ENCODE results near the gene SPATA3. TPM values are rescaled to one million over a fixed set of nuclear protein-coding genes. Genes with fewer than 3 reads are reported as not detected.
A peak's percentile ranks its signal among the peaks of the same experiment; 100 is the strongest.
"Not testable (repeated sequence)": the region's sequence is repeated elsewhere in the genome, so short reads cannot be mapped to it uniquely, and the experiment has no call there.

The SPATA3 gene
- total RNA-seq, 2 experiments from 2014 or later: not detected

DNA sequence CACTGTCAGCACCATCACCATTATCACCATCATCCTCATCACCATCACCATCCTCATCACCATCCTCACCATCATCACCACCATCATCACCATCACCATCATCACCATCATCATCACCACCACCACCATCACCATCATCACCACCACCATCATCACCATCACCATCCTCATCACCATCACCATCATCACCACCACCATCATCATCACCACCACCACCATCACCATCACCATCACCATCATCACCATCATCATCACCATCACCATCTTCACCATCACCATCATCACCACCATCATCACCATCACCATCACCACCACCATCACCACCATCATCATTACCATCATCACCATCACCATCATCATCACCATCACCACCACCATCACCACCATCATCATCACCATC is 9.0 kb downstream of the SPATA3 start:
- H3K4me1 Mint-ChIP-seq; ATAC-seq (ENCODE audit: low read depth); H3K4me3 Mint-ChIP-seq; POLR2A ChIA-PET; DNase-seq; H3K36me3 Mint-ChIP-seq; H3K9me3 Mint-ChIP-seq: not testable (repeated sequence)
- peaks cover 30% of the 10 kb centered on the region for H3K27me3 Mint-ChIP-seq
- H3K27ac Mint-ChIP-seq: peak overlapping the region; percentile 15

DNA sequence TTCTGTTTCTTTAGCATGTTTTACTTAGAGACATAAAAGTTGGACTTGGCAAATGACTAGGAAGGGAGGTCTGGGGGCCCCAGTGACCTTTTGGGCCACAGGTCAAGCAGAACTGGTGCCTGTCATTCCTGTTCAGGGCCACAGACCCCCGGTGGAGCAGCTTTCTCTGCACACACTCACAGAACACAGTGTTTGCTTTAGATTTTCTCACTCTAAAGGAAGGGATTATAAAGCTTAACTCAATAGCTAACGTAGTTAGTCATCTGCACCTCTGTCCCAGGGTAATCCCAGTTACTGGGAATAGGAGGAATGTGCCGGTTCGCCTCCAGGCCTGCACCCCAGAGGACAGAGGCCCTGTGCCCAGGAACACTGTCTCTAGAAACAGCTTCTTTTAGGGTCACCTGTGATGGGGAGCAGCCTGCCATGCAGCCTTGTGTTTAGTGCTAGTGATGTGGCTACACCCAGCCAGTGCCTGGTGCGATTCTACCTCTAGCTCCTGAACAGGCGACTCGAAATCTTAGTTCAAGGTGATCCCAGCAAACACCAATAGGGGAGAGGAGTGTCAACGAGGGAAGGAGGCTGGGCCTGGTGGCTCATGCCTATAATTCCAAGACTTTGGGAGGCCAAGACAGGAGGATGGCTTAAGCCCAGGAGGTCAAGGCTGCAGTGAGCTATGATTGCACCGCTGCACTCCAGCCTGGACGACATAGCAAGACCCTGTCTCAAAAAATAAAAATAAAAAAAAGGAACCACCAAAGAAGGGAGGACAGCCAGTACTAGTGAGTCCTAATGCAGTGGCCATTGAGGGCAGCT is 11.6 kb downstream of the SPATA3 start:
- Mint-ChIP-seq H3K27me3 (peaks cover 17% of the 10 kb centered on the region), H3K9me3 (peaks cover 9% of the 10 kb centered on the region)

DNA sequence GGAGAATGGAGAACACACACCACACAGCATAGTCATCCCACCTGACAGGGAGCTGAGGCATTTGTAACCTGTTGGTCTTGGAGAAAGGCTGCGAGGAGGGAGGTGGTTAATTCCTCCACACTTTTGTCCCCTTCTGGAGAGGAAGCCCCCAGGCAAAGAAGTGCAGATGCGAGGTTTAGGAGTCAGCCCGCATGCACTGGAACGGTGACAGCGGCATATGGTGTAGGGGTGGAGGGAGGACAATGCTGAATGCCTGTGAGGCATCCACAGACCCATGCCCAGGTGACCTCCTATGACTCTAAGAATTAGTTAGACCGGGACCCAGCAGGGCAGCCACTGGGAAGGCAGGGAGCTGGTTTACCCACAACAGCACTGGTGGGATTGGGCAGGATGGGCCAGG is 12.2 kb downstream of the SPATA3 start:
- no peak for ATAC-seq (ENCODE audit: low read depth)
- Mint-ChIP-seq H3K27me3 (peaks cover 17% of the 10 kb centered on the region), H3K4me1 (peaks cover 2% of the 10 kb centered on the region), H3K27ac (no peak overlapping the region), H3K36me3 (peaks cover 8% of the 10 kb centered on the region), H3K4me3 (no peak overlapping the region), H3K9me3 (peaks cover 9% of the 10 kb centered on the region)
- POLR2A ChIA-PET: no interaction called here
- DNase-seq: no peak

More for the DNA sequence above, 11.6 kb downstream of the SPATA3 start:
- ATAC-seq (ENCODE audit: low read depth) (no peak), DNase-seq (no peak)
- H3K36me3 Mint-ChIP-seq: peaks cover 8% of the 10 kb centered on the region
- POLR2A ChIA-PET: no interaction called here
- no peak overlapping the region for H3K27ac Mint-ChIP-seq
- peaks cover 2% of the 10 kb centered on the region for H3K4me1 Mint-ChIP-seq
- H3K4me3 Mint-ChIP-seq: no peak overlapping the region

DNA sequence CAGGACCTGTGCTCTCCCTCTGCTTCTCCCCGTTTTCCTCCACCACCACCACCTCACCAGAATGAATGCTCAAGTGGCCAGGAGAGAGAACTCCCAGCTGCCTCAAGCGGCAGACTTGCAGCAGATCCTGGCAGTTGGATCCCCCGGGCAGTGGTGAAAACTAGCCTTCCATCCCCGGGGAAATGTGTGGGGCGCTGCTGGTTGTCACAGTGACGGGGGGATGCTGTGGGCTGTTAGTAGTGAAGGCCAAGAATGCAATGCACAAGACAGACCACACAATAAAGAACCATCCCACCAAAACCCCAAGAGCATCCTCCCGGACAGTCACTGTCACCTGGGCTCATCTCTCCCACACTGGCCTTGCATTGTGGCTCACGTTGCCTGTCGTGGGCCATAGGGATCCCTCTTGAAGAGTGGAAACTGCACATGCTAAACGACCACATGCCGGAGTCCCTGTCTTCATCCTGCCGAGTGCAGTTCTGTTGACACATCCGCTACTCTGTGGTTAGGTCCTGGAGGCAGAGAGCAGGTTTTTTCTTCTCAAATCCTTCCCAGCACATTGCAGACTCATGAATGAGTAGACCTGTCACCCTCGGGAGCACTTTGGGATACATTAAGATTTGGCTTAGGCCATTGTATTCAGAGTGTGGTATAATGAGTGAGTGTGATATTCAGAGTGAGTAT is 13.5 kb downstream of the SPATA3 start:
- POLR2A ChIA-PET: no interaction called here
- Mint-ChIP-seq H3K36me3 (peaks cover 8% of the 10 kb centered on the region), H3K27me3 (peaks cover 14% of the 10 kb centered on the region), H3K4me3 (no peak overlapping the region), H3K9me3 (peaks cover 9% of the 10 kb centered on the region), H3K4me1 (peaks cover 2% of the 10 kb centered on the region), H3K27ac (no peak overlapping the region)
- DNase-seq (no peak), ATAC-seq (ENCODE audit: low read depth) (no peak)

DNA sequence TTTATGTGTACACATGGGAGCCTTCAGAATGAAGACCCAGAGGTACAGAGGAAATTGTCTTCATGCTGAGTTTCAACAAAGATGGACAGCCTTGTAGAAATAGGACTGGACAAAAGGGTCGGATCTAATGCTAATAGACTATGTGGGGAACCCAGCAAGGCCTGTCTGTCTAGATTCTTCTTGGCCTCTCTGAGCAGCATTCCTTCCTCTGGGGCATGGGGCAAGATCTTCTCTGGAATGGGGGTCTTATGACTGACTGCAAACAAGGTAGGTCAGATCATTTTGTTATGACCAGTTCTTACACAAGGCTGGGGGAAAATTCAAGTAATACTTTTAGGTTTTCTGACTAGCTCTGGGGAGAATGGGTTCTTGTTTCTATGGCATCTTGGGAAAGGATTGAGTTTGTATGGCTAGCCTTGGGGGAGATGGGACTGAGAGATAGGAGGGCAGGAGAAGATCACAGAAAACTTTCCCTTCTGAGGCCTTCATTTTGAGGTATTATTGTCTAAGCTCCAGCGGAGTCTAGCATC is 14.3 kb downstream of the SPATA3 start:
- peaks cover 3% of the 10 kb centered on the region for H3K9me3 Mint-ChIP-seq
- no peak overlapping the region for H3K27ac Mint-ChIP-seq
- ATAC-seq (ENCODE audit: low read depth): no peak
- no peak for DNase-seq
- POLR2A ChIA-PET: no interaction called here
- H3K4me1 Mint-ChIP-seq: peaks cover 2% of the 10 kb centered on the region
- no peak overlapping the region for H3K4me3 Mint-ChIP-seq
- peaks cover 14% of the 10 kb centered on the region for H3K27me3 Mint-ChIP-seq
- H3K36me3 Mint-ChIP-seq: peaks cover 4% of the 10 kb centered on the region

DNA sequence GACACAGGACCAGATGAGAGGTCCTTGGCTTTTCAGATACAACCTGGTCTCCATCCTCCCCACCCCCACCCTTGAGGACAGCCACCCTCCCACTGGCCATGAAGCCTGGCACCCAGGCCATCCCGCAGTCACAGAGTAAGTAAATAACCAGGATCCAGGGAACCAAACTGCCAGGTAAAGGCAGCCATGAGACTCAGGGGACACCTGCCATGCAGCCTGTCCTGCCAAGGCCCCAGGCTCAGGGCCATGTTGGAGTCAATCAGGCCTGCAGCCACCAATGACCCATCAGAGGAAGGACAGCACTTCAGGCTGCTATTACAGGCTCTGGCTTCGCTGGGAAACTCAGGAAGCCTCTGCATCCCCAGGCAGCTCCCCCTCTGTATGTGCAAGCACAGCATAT is 15.6 kb downstream of the SPATA3 start:
- POLR2A ChIA-PET: interaction anchor here (0.7 kb wide), 1 partner anchor 274 kb away, joined by 4 read pairs; no protein-coding TSS in a partner anchor
- ATAC-seq (ENCODE audit: low read depth) (no peak), DNase-seq (no peak)
- Mint-ChIP-seq H3K27ac (no peak overlapping the region), H3K4me1 (no peaks in the 10 kb centered on the region), H3K4me3 (no peak overlapping the region), H3K27me3 (peaks cover 18% of the 10 kb centered on the region), H3K9me3 (no peaks in the 10 kb centered on the region), H3K36me3 (no peaks in the 10 kb centered on the region)

DNA sequence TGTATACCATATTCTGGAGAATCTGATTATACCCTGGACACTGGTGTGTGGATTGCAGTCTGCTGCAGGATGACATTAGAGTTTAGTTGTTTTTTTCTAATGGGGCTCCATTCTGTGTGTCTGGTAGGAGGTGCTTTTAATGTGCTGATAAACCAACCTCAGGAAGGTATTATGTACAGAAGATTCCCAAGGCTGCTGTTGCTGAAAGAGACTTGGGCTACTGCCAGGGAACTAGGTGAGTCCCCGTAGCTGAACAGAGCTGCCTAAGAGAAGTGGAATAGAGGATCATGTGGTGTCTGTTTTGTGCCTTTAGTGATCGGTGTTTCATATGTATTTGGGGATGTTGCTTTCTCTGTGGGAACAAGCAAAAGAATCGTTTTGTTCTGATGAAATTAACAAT is 16.5 kb downstream of the SPATA3 start:
- POLR2A ChIA-PET: no interaction called here
- H3K27me3 Mint-ChIP-seq: peaks cover 25% of the 10 kb centered on the region
- no peak overlapping the region for H3K4me3 Mint-ChIP-seq
- ATAC-seq (ENCODE audit: low read depth) (no peak), DNase-seq (no peak)
- H3K9me3 Mint-ChIP-seq: no peaks in the 10 kb centered on the region
- H3K36me3 Mint-ChIP-seq: no peaks in the 10 kb centered on the region
- no peaks in the 10 kb centered on the region for H3K4me1 Mint-ChIP-seq
- no peak overlapping the region for H3K27ac Mint-ChIP-seq

DNA sequence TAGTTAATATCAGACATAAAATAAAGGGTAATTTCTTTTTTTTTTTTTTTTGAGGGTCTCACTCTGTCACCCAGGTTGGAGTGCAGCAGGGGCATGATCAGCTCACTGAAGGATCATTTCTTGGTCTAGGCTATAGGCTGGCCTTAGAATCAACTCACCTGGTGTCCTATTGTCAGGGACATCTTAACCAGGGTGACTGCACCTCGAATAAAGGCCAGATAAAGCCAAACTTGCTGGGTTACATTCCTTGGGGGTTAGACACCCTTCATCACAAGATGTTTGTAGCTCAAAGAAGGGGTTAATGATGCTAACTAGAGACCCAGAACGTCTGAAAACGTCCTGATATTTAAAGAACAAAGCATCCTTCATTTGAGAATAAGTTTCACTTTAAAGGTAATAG is 17.9 kb downstream of the SPATA3 start:
- Mint-ChIP-seq H3K36me3 (no peaks in the 10 kb centered on the region), H3K4me3 (no peak overlapping the region), H3K27me3 (peaks cover 26% of the 10 kb centered on the region), H3K9me3 (no peaks in the 10 kb centered on the region), H3K27ac (no peak overlapping the region), H3K4me1 (no peaks in the 10 kb centered on the region)
- no peak for DNase-seq
- POLR2A ChIA-PET: interaction anchor here (0.7 kb wide), 1 partner anchor 92 kb away, joined by 4 read pairs; no protein-coding TSS in a partner anchor
- ATAC-seq (ENCODE audit: low read depth): no peak

DNA sequence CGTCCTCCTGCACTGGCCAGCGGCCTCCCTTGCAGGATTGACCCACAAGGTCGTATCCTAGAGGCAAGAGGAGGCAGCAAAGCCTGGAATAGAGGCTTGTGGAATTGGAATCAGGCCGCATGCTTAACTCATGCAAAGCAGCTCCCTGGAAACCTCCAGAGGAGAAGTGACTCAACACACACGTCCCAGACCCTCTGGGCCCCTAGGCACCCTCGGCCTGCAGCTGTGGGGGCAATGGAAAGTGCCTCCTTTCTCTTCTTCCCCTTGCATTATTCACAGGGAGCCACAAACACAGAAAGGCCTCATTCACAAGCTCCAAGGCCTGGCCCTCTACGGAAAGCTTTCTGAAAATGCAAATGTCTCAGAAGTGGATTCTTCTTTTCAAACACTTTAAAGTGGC is 19.6 kb downstream of the SPATA3 start:
- H3K27me3 Mint-ChIP-seq: peaks cover 26% of the 10 kb centered on the region
- no peak for ATAC-seq (ENCODE audit: low read depth)
- POLR2A ChIA-PET: no interaction called here
- DNase-seq: no peak
- H3K27ac Mint-ChIP-seq: no peak overlapping the region
- no peaks in the 10 kb centered on the region for H3K4me1 Mint-ChIP-seq
- no peaks in the 10 kb centered on the region for H3K36me3 Mint-ChIP-seq
- H3K4me3 Mint-ChIP-seq: no peak overlapping the region
- H3K9me3 Mint-ChIP-seq: no peaks in the 10 kb centered on the region

DNA sequence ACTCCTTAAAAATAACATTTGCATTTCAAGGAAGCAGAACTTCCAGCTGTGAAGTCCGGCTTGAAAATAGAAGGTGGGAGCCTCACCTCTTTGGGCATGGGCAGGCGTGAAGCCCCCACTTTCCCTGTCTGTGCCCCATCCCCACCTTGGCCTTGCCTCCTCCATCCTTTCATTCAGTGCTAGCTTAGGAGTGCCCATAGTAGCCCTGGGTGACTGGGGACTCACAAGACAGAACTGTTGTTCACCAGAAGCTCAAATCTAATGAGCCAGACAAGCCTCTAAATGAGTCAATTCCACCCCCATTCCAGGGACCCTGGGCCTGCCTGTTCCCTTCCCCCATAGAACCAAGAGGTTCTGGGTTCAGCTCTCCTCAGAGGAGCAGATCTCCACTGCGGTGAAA is 20.0 kb downstream of the SPATA3 start:
- no peaks in the 10 kb centered on the region for H3K4me1 Mint-ChIP-seq
- no peak for ATAC-seq (ENCODE audit: low read depth)
- H3K9me3 Mint-ChIP-seq: no peaks in the 10 kb centered on the region
- no peak overlapping the region for H3K27ac Mint-ChIP-seq
- H3K36me3 Mint-ChIP-seq: no peaks in the 10 kb centered on the region
- peaks cover 29% of the 10 kb centered on the region for H3K27me3 Mint-ChIP-seq
- H3K4me3 Mint-ChIP-seq: no peak overlapping the region
- DNase-seq: no peak
- POLR2A ChIA-PET: no interaction called here

DNA sequence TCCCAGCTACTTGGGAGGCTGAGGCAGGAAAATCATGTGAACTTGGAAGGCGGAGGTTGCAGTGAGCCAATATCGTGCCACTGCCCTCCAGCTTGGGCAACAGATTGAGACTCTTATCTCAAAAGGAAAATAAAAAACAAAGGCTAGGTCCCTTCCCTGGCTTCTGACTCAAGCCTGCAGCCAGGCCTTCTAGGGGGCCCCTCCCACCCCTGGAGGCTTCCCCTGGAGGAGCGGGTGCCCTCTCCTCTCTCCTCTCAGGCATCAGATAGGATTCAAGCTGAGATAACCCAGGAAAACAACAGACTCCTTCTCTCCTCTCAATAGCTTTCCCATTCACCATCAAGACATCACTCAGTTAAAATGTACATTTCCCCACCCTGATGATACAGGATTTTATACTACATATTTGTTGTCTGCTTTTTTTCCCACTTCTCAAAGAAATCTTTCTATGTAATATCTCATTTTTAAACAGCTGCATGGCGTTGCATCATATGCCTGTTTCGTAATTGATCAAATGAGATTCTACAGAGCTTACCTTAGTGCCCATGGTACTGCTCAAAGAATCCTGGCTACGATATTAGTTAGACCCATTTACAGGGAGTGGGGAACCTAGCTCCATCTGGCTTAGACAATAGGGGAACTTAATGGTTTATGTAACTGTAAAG is 20.8 kb downstream of the SPATA3 start:
- DNase-seq (no peak), ATAC-seq (ENCODE audit: low read depth) (no peak)
- Mint-ChIP-seq H3K27ac (no peak overlapping the region), H3K4me3 (no peak overlapping the region), H3K27me3 (peaks cover 29% of the 10 kb centered on the region), H3K36me3 (no peaks in the 10 kb centered on the region), H3K4me1 (no peaks in the 10 kb centered on the region), H3K9me3 (no peaks in the 10 kb centered on the region)
- POLR2A ChIA-PET: no interaction called here

DNA sequence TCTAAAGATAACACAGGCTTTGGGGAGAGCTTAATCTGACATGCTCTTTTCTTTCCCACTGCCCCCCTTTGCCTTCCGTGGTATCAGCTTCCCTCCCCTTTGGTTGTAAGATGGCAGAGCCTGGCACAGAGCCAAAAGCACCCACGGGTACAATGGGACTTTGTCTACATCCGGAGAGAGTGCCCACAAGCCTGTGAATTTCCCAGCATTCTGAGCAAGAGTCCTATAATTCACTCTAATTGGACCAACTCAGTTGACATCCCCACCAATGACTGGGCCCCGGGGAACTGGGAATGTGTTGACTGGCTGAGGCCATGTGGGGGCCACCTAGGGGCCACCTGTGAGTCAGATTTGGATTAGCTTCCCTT is 21.3 kb downstream of the SPATA3 start:
- DNase-seq (no peak), ATAC-seq (ENCODE audit: low read depth) (no peak)
- Mint-ChIP-seq H3K9me3 (no peaks in the 10 kb centered on the region), H3K36me3 (no peaks in the 10 kb centered on the region), H3K27ac (no peak overlapping the region), H3K4me3 (no peak overlapping the region), H3K27me3 (peaks cover 33% of the 10 kb centered on the region), H3K4me1 (no peaks in the 10 kb centered on the region)
- POLR2A ChIA-PET: no interaction called here

DNA sequence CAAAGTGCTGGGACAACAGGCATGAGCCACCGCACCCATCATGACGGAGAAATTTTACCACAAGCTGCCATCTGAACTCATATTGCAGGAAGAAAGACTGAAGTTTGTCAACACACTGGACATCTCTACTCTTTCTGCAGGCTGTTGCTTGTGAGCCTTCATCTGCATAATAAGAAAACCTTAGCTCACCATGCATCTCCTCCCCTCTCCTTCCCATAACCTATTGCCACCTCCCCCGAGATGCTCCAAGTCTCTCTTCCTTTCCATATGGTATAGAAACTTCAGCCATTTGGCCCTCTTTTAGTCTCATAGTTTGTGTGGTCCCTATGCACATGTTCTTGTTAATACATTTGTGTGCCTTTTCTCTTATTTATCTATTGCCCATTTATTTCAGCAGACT is 22.3 kb downstream of the SPATA3 start:
- DNase-seq: no peak
- peaks cover 24% of the 10 kb centered on the region for H3K27me3 Mint-ChIP-seq
- H3K4me1 Mint-ChIP-seq: no peaks in the 10 kb centered on the region
- H3K36me3 Mint-ChIP-seq: no peaks in the 10 kb centered on the region
- POLR2A ChIA-PET: interaction anchor here (0.7 kb wide), 1 partner anchor 1093 kb away, joined by 5 read pairs; no protein-coding TSS in a partner anchor
- ATAC-seq (ENCODE audit: low read depth): no peak
- no peak overlapping the region for H3K4me3 Mint-ChIP-seq
- H3K27ac Mint-ChIP-seq: no peak overlapping the region
- no peaks in the 10 kb centered on the region for H3K9me3 Mint-ChIP-seq
